ENCODE measurements around the gene ENO3.

Gene ENO3

DNA sequence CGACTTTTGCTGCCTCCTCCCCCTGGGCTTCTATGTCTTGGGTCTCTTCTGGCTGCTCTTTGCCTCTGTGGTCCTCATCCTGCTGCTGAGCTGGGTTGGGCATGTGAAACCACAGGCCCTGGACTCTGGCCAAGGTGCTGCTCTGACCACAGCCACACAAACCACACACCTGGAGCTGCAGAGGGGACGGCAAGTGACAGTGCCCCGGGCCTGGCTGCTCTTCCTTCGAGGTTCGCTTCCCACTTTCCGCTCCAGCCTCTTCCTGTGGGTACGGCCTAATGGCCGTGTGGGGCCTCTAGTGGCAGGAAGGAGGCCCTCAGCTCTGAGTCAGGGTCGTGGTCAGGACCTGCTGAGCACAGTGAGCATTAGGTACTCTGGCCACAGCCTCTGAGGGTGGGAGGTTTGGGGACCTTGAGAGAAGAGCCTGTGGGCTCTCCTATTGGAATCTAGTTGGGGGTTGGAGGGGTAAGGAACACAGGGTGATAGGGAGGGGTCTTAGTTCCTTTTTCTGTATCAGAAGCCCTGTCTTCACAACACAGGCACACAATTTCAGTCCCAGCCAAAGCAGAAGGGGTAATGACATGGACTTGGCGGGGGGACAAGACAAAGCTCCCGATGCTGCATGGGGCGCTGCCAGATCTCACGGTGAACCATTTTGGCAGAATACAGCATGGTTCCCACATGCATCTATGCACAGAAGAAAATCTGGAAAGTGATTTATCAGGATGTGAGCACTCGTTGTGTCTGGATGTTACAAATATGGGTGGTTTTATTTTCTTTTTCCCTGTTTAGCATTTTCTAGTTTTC is 16.5 kb upstream of the ENO3 start:
- peak; percentile 79 for DNase-seq
- in situ Hi-C loops (cut with HindIII; ENCODE audit: low pct_ligation_motif_present, low pct_unique_long_range_greater_than_20kb, low sequenced_read_pairs): no loop called here

DNA sequence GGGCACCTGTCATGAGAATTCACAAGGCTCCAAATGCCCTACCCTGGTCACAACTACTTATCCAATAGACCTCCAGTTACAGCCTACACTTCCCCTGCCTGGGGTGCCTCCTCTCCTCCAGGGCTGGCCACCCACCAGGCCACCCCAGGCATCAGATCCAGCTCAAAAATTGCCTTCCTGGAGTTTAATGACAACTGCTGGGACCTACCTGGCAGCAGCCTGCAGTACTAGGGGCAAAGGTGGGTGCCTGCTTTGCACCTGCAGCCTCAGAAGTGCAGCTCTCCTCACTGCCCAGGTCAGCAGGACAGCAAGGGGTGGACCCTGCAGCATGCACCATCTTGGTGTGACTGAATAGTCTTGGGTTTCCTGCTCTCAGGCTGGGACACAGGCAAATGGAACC is 15.3 kb upstream of the ENO3 start:
- in situ Hi-C loops (cut with HindIII; ENCODE audit: low pct_ligation_motif_present, low pct_unique_long_range_greater_than_20kb, low sequenced_read_pairs): no loop called here
- no peak for DNase-seq

GRCh38 chr17:4936436-4936835 is 14.5 kb upstream of the ENO3 start:
- no peak for DNase-seq
- in situ Hi-C loops (cut with HindIII; ENCODE audit: low pct_ligation_motif_present, low pct_unique_long_range_greater_than_20kb, low sequenced_read_pairs): no loop called here

- DNase-seq: no peak
Observed at GRCh38 chr17:4937553-4937952, 13.4 kb upstream of the ENO3 start.

DNA sequence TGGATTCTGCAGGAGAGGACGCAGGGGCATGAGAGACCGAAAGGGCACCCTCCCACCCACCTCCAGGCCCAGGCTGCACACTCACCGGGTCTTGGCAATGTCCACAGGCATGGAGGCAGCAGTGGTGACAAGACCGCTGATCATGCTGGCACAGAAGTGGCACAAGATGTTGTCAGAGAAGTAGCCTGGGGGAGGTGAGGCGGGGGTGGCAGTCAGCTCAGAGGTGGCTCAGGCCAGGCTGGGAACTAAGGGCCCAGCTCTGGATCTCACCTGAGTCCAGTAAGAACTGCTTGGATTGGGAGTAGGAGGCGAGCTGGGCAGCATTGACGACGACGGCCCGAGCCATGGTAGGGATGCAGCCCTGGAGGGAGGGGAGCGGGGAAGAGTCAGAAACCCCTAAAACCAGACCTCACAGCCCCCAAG is 12.8 kb upstream of the ENO3 start:
- in situ Hi-C loops (cut with HindIII; ENCODE audit: low pct_ligation_motif_present, low pct_unique_long_range_greater_than_20kb, low sequenced_read_pairs): no loop called here
- no peak for DNase-seq

More at GRCh38 chr17:4937553-4937952, 13.4 kb upstream of the ENO3 start:
- in situ Hi-C loops (cut with HindIII; ENCODE audit: low pct_ligation_motif_present, low pct_unique_long_range_greater_than_20kb, low sequenced_read_pairs): no loop called here

DNA sequence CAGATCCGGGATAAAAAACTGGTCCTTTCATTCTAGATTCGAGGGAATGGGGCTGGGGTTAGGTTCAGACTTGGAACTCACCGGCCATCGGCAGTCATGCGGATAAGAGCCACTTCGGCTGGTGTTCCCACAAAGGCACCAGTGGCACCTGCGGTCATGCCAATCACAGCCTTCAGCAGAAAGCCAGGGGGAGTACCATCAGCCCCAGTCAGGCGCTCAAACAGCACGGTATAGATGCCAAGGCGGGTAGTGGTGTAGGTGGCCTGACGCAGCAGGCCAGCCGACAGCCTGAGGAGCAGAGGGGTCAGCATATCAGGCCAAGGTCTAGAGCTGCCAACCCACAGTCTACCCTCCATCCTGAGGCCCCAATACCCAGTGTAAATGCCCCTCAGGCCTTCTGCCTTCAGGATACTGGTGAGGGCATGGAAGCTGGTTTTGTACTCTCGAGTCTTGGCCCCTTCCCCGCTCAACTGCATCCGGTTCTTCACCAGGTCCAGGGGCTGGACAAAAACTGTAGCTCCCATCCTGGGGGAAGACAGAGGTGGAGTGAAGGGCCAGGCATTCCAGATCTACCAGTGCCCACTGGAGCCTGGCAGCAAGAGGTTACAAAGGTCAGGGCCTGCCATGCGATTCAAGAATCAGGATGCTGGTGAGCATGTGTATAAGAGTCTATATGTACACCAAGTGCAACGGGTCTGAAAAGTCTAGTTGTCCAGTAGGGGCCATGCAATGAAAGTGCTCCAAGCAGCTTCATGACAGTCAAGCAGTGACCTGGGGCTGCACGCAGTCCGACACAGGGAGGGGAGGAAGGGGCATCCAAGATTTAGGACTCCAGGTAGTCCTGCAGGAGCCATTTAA is 12.0 kb upstream of the ENO3 start:
- no peak for DNase-seq
- in situ Hi-C loops (cut with HindIII; ENCODE audit: low pct_ligation_motif_present, low pct_unique_long_range_greater_than_20kb, low sequenced_read_pairs): no loop called here

GRCh38 chr17:4939546-4939795 is 11.4 kb upstream of the ENO3 start:
- DNase-seq: no peak

DNA sequence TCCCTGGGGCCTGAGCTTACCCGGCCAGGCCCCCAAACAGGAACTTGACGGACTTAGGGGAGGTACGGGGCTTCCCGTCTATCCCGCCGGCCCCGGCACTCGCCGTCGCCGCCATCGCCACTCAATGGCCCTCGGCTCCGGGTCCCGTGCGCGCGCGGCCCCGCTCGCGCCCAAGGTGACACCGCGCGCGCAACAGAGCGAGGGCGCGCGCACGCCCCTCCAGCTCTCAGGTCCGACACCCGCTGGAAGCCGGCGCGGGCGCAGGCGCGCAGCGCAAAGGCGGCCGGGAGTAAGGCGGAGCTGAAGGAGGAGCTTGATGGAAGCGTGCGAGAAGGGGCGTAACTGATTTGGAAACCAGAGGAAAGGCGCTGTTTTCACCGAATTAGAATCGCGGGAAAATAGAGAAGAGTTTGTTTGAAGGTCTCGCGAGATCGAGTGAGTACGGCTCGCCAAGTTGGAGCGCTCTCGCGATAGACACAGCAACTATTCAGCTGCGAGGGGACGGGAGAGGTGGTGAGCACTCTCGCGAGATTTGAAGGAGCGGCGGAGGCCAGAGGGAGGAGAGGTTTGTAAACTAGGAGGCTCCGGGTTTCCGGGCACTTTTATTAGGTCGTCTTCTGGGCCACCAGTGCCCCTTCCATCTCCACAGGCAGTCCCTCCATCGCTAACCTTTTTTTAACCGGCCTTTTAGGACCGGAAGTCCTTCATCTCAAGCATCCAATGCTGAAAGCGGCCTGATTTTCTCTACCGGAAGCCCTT is 10.9 kb upstream of the ENO3 start, which contains the start of the genes RNF167 and SLC25A11:
Gene RNF167 (plus strand): TSS at position 473 of the 759 bp plus-strand sequence. CDS start 642 bp downstream, outside the sequence.
Gene SLC25A11 (minus strand): TSS at position 251 of the 759 bp plus-strand sequence. CDS start 136 bp downstream, at position 115.
- DNase-seq: peak; percentile 100
- in situ Hi-C loops (cut with HindIII; ENCODE audit: low pct_ligation_motif_present, low pct_unique_long_range_greater_than_20kb, low sequenced_read_pairs): no loop called here

More at GRCh38 chr17:4939546-4939795, 11.4 kb upstream of the ENO3 start:
- in situ Hi-C loops (cut with HindIII; ENCODE audit: low pct_ligation_motif_present, low pct_unique_long_range_greater_than_20kb, low sequenced_read_pairs): no loop called here

DNA sequence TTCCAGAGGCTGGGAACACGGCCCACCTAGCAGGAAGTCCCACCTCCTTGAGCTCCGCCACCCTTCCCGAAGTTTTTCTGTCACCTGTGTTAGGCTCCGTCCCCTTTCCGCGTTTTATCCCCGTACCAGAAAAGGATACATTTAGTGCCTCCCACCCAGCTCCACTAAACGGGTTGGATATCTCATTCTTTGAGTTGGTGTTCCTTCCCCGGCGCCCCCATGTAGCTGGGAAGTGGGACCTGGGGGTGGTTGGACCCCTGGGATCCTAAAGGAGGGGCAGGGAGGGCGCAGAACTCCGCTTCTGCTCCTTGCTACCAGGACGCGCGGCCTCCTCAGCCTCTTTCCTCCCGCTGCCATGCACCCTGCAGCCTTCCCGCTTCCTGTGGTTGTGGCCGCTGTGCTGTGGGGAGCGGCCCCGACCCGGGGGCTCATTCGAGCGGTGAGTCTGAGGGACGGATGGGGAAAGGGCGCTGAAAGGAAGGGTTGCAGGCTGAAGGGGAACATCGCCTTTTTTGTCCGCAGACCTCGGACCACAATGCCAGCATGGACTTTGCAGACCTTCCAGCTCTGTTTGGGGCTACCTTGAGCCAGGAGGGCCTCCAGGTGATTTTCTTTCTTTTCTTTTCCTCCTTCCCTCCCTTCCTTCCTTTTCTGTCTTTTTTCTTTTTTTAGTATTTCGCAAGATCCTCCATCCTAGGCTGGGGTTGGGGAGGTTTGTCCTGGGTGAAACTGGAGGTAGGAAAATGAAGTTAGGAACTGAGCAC is 10.2 kb upstream of the ENO3 start:
- in situ Hi-C loops (cut with HindIII; ENCODE audit: low pct_ligation_motif_present, low pct_unique_long_range_greater_than_20kb, low sequenced_read_pairs): no loop called here
- DNase-seq: peak; percentile 32

DNA sequence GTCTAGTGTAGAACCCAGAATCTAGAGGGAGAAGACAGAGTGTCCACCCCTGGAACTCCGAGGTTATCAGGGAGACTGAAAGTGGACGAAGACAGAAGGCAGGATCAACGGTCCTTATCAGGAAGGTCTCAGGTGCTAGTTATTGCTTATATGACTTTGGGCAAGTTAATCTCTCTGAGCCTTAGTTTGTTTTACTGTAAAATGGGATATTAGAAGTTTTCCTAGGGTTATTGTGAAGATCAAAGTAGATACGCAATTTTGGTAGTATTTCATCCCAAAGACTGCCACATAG is 9.7 kb upstream of the ENO3 start:
- in situ Hi-C loops (cut with HindIII; ENCODE audit: low pct_ligation_motif_present, low pct_unique_long_range_greater_than_20kb, low sequenced_read_pairs): no loop called here
- DNase-seq: no peak

DNA sequence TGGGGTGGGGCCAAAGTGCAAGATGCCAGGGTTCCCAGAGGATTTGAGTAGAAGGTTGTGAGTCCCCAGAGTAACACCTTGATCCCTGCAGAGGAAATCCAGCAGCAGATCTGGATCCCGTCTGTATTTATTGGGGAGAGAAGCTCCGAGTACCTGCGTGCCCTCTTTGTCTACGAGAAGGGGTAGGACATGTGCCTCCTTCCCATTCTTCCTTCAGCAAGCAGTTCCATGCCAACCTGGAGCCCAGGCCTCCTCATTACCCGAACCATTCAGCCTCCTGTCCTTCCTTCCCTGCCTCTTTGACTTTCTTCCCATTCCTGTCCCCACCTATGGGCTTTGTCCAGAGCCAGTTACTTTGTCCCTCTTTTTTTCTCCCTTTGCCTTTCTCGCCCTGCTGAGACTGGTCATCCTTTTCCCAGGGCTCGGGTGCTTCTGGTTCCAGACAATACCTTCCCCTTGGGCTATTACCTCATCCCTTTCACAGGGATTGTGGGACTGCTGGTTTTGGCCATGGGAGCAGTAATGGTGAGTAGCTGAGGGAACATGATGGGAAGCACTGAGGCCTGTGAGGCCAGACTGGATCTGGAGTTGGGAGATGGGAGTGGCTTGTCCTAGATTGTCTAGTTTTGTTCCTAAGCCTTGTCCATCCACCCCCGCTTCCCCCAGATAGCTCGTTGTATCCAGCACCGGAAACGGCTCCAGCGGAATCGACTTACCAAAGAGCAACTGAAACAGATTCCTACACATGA is 8.0 kb upstream of the ENO3 start:
- no peak for DNase-seq
- in situ Hi-C loops (cut with HindIII; ENCODE audit: low pct_ligation_motif_present, low pct_unique_long_range_greater_than_20kb, low sequenced_read_pairs): no loop called here

DNA sequence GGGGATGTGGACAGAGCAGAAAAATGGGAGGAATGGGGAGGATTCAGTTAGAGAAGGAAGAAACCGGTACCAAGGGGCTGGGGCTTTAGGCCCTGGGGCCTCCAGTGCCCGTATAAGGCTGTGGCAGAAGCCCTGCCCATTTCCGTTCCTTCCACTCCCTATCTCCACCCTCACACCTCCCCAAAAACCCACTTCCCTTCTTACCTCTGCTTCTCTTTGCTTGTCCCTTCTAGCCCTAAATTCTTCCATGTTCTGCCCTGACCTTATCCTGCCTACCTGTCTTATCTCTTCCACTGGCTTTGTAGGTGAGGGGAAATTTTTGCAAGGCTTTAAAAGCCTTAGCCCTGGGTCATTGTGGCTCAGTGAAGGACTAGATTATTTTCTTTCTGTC is 6.8 kb upstream of the ENO3 start:
- no peak for DNase-seq
- in situ Hi-C loops (cut with HindIII; ENCODE audit: low pct_ligation_motif_present, low pct_unique_long_range_greater_than_20kb, low sequenced_read_pairs): no loop called here

DNA sequence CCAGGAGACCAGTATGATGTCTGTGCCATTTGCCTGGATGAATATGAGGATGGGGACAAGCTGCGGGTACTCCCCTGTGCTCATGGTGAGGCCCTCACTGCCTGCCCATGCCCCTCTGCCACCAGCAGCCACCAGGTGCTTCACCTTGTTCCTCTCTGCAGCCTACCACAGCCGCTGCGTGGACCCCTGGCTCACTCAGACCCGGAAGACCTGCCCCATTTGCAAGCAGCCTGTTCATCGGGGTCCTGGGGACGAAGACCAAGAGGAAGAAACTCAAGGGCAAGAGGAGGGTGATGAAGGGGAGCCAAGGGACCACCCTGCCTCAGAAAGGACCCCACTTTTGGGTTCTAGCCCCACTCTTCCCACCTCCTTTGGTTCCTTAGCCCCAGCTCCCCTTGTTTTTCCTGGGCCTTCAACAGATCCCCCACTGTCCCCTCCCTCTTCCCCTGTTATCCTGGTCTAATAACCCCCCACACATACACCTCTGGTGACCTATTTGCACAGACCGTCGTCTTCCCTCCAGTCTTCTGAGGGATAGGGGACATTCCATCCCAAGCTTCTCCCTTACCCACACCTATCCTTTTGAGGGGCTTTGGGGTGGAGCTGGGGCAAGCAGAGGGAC is 6.3 kb upstream of the ENO3 start:
- no peak for DNase-seq
- in situ Hi-C loops (cut with HindIII; ENCODE audit: low pct_ligation_motif_present, low pct_unique_long_range_greater_than_20kb, low sequenced_read_pairs): no loop called here

- in situ Hi-C loops (cut with HindIII; ENCODE audit: low pct_ligation_motif_present, low pct_unique_long_range_greater_than_20kb, low sequenced_read_pairs): no loop called here
- DNase-seq: peak; percentile 92
Observed at GRCh38 chr17:4945176-4945943, 5.6 kb upstream of the ENO3 start.

- no peak for DNase-seq
- in situ Hi-C loops (cut with HindIII; ENCODE audit: low pct_ligation_motif_present, low pct_unique_long_range_greater_than_20kb, low sequenced_read_pairs): no loop called here
Observed at GRCh38 chr17:4945944-4946280, 5.0 kb upstream of the ENO3 start.

GRCh38 chr17:4946312-4946976 is 4.5 kb upstream of the ENO3 start:
- in situ Hi-C loops (cut with HindIII; ENCODE audit: low pct_ligation_motif_present, low pct_unique_long_range_greater_than_20kb, low sequenced_read_pairs): no loop called here
- DNase-seq: no peak

Measured in ACHN (cell line).